GM12878 (cell line): ENCODE data around the gene THSD4. TPM values are rescaled to one million over a fixed set of nuclear protein-coding genes. Genes with fewer than 3 reads are reported as not detected.

Source experiments
- ATAC-seq: fragments of 200-7000 bp; cut with Tn5 transposase; 3 replicates; pipeline ENCODE4 v1.9.1; 2020; ENCODE audit warnings: mild to moderate bottlenecking, moderate library complexity
- BruUV-seq: library from RNA; stranded (reverse); fragments of 400-500 nt; replicated peaks from 2 replicates; lab custom pipeline; 2021; lab: Mats Ljungman, UMichigan
- CTCF ChIA-PET: fragments of 300-600 bp; sonication (Branson Sonifier 250); formaldehyde crosslinking; extraction: SDS; loops from one replicate; lab custom pipeline; 2021; ENCODE audit warnings: inconsistent platforms; lab: Yijun Ruan, JAX
- POLR2A ChIA-PET: fragments of 350-600 bp; formaldehyde crosslinking; extraction: SDS; loops from one replicate; lab custom pipeline; 2021; ENCODE audit warnings: inconsistent platforms; lab: Charles Lee
- RAD21 ChIA-PET: fragments of 300-600 bp; sonication (Branson Sonifier 250); formaldehyde crosslinking; loops from one replicate; lab custom pipeline; 2023; ENCODE audit warnings: antibody characterized with exemption; ENCODE audit not compliant: unreplicated experiment; lab: Charles Lee
- SMC1A ChIA-PET: fragments of 300-600 bp; sonication (Branson Sonifier 250); formaldehyde crosslinking; loops from one replicate; lab custom pipeline; 2023; ENCODE audit not compliant: unreplicated experiment, uncharacterized antibody; lab: Charles Lee
- DNase-seq: peaks from one replicate; pipeline ENCODE4 v3.0.0-alpha.2; 2011; ENCODE audit warnings: low read depth, low spot score
- FAIRE-seq: peaks from 3 replicates; lab custom pipeline; 2011; peaks lifted over from hg19 to GRCh38; lab: Jason Lieb, UNC
- H2AFZ ChIP-seq: 2 replicates; pipeline ENCODE4 v1.6.0; 2011; ENCODE audit warnings: low read depth, low read length, control low read depth; ENCODE audit not compliant: control insufficient read depth
- H3K27ac ChIP-seq: 2 replicates; pipeline ENCODE4 v1.5.1; 2011; ENCODE audit warnings: control low read depth; ENCODE audit not compliant: control insufficient read depth, insufficient read depth
- H3K27me3 ChIP-seq, 2 experiments: replicated peaks in 1 of 2; 2 replicates each; pipeline versions ENCODE4 v1.6.0 to v1.6.1; 2011; ENCODE audit warnings: low read length in 1 of 2; ENCODE audit not compliant: control insufficient read depth in 2 of 2, insufficient read depth in 2 of 2
- H3K36me3 ChIP-seq, 2 experiments: 2 replicates each; pipeline ENCODE4 v1.5.1; 2011; ENCODE audit warnings: low read length in 1 of 2; ENCODE audit not compliant: control insufficient read depth in 2 of 2, insufficient read depth in 2 of 2
- H3K4me1 ChIP-seq: 2 replicates; pipeline ENCODE4 v1.6.1; 2011; ENCODE audit warnings: mild to moderate bottlenecking, low read length, moderate library complexity, mixed read lengths; ENCODE audit not compliant: control insufficient read depth, insufficient read depth
- H3K4me2 ChIP-seq: 2 replicates; pipeline ENCODE4 v1.6.0; 2011; ENCODE audit warnings: control low read depth; ENCODE audit not compliant: control insufficient read depth, insufficient read depth
- H3K4me3 ChIP-seq: fragments of 200-600 bp; sonication (generic); 2 replicates; pipeline ENCODE4 v1.5.1; 2016
- H3K79me2 ChIP-seq: 2 replicates; pipeline ENCODE4 v1.6.0; 2011; ENCODE audit warnings: low read length; ENCODE audit not compliant: control insufficient read depth, insufficient read depth
- H3K9ac ChIP-seq: 2 replicates; pipeline ENCODE4 v1.8.0; 2011; ENCODE audit warnings: low read length, control low read depth, mixed read lengths; ENCODE audit not compliant: control insufficient read depth, insufficient read depth
- H3K9me3 ChIP-seq: replicated peaks from 3 replicates; pipeline ENCODE4 v1.5.1; 2011; ENCODE audit warnings: mild to moderate bottlenecking, low read length; ENCODE audit not compliant: control insufficient read depth, insufficient read depth
- H4K20me1 ChIP-seq: 2 replicates; pipeline ENCODE4 v1.6.0; 2011; ENCODE audit not compliant: control insufficient read depth, insufficient read depth
- PAX5 ChIP-seq: IDR thresholded peaks from 2 replicates; pipeline ENCODE4 v1.6.1; 2011; ENCODE audit warnings: low read depth, low read length, borderline replicate concordance
- SMAD5 ChIP-seq: IDR thresholded peaks from 2 replicates; pipeline ENCODE4 v1.6.1; 2016; ENCODE audit warnings: antibody characterized with exemption, low read depth
- ZNF622 ChIP-seq: fragments of 450-650 bp; IDR thresholded peaks from 2 replicates; pipeline ENCODE4 v1.6.1; 2017; ENCODE audit warnings: mild to moderate bottlenecking, inconsistent platforms
- WGBS: methylation state at CpG from one replicate; pipeline ENCODE4 v1.1.6; 2016; ENCODE audit warnings: low lambda C conversion rate; ENCODE audit not compliant: insufficient replicate concordance, insufficient coverage; ENCODE audit errors: missing lambda C conversion rate; 5-methylcytosine and 5-hydroxymethylcytosine counted together
- in situ Hi-C: fragments of 300-500 bp; cut with MboI; formaldehyde crosslinking; loops from 9 replicates; pipeline ENCODE4 v1.14.3; 2018; ENCODE audit warnings: mixed read lengths
- intact Hi-C: fragments of 100-400 bp; cut with micrococcal nuclease; formaldehyde crosslinking; loops from one replicate; pipeline ENCODE4 v1.14.2; 2022; ENCODE audit not compliant: unreplicated experiment
- polyA plus RNA-seq, 11 experiments: library from polyadenylated mRNA; depleted of rRNA in 4 of 11; unstranded in 6 of 11; stranded (reverse) in 5 of 11; fragments of >200 nt; fragmentation: Nextera tagmentation in 4 of 11; fragmentation: Illumina TruSeq in 1 of 11; extraction: Ambion mirVana in 4 of 11; extraction: Trizol in 1 of 11; gene quantifications; 1 replicate in 1 of 11; 2 replicates in 10 of 11; pipeline versions ENCODE4 v1.2.1 to v1.2.3, GENCODE V29; 2011 to 2016; ENCODE audit warnings: inconsistent platforms in 2 of 11, missing spikeins in 2 of 11, low read depth in 1 of 11
- total RNA-seq, 4 experiments: library from RNA; depleted of rRNA in 3 of 4; stranded (reverse); fragments of >200 nt in 3 of 4; fragmentation: Illumina TruSeq in 1 of 4; extraction: Trizol in 1 of 4; gene quantifications; 2 replicates each; pipeline versions ENCODE4 v1.2.1 to v1.2.3, GENCODE V29; 2013 to 2021
- TF ChIP-seq, protein P1 (sequence below): fragments of 450-650 bp; IDR thresholded peaks from 2 replicates; pipeline ENCODE4 v1.6.1; 2018; ENCODE audit warnings: mild to moderate bottlenecking, low read depth, moderate library complexity; ENCODE audit not compliant: partially characterized antibody

Gene THSD4
- total and polyA plus RNA-seq, 10 of the 15 experiments (the other 5 are each of a cell fraction or from before 2014, with no cell fraction given): 0.04 to 0.13 (median 0.05) TPM; not detected in 7

DNA sequence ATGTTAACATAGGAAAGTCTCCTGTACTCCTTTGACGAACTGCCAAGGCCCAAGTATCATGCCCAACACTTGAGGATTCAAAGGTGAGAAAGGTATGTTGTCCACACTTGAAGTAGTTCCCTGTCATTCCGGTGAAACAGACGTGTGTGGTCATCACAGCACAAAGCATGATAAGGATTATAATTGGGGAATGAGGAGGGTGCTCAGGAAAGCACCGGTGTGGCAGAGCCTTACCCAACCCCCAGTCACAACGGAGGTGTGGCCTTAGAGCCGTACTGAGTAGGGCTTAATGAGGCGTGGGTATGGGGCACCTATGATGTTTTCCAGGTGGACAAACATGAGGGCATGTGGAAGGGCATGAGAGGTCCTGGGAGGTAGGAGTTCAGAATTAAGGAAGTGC lies 492.1 kb downstream of the THSD4 start:
- Histone ChIP-seq H2AFZ (no peak overlapping the region), H3K4me3 (no peak overlapping the region), H3K27ac (no peak overlapping the region), H3K79me2 (no peaks in the 10 kb centered on the region), H3K4me2 (no peak overlapping the region), H3K9me3 (no peaks in the 10 kb centered on the region), H3K9ac (no peak overlapping the region), H3K36me3 (no peaks in the 10 kb centered on the region), H3K4me1 (no peaks in the 10 kb centered on the region), H4K20me1 (no peaks in the 10 kb centered on the region), H3K27me3 (no peaks in the 10 kb centered on the region; a peak in 1 of 4 replicates)
- POLR2A ChIA-PET: no interaction called here
- FAIRE-seq: no peak
- SMC1A ChIA-PET: no interaction called here
- TF ChIP-seq ZNF622 (no peak), SMAD5 (no peak), PAX5 (no peak)
- TF ChIP-seq, protein P1, sequence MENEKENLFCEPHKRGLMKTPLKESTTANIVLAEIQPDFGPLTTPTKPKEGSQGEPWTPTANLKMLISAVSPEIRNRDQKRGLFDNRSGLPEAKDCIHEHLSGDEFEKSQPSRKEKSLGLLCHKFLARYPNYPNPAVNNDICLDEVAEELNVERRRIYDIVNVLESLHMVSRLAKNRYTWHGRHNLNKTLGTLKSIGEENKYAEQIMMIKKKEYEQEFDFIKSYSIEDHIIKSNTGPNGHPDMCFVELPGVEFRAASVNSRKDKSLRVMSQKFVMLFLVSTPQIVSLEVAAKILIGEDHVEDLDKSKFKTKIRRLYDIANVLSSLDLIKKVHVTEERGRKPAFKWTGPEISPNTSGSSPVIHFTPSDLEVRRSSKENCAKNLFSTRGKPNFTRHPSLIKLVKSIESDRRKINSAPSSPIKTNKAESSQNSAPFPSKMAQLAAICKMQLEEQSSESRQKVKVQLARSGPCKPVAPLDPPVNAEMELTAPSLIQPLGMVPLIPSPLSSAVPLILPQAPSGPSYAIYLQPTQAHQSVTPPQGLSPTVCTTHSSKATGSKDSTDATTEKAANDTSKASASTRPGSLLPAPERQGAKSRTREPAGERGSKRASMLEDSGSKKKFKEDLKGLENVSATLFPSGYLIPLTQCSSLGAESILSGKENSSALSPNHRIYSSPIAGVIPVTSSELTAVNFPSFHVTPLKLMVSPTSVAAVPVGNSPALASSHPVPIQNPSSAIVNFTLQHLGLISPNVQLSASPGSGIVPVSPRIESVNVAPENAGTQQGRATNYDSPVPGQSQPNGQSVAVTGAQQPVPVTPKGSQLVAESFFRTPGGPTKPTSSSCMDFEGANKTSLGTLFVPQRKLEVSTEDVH: no peak
- 42% methylated on average over 7 of the region's 7 CpGs for WGBS
- no TSS peak for BruUV-seq
- DNase-seq: no peak
- intact Hi-C loops: no loop called here
- RAD21 ChIA-PET: no interaction called here
- ATAC-seq: no peak
- in situ Hi-C loops: no loop called here
- CTCF ChIA-PET: no interaction called here
